ENCODE measurements around the gene TNFRSF8. TPM values are rescaled to one million over a fixed set of nuclear protein-coding genes. Genes with fewer than 3 reads are reported as not detected.

Gene TNFRSF8
- total and polyA plus RNA-seq, 7 donors = 0.68 to 1.8 (median 0.87) TPM; not detected in 1

DNA sequence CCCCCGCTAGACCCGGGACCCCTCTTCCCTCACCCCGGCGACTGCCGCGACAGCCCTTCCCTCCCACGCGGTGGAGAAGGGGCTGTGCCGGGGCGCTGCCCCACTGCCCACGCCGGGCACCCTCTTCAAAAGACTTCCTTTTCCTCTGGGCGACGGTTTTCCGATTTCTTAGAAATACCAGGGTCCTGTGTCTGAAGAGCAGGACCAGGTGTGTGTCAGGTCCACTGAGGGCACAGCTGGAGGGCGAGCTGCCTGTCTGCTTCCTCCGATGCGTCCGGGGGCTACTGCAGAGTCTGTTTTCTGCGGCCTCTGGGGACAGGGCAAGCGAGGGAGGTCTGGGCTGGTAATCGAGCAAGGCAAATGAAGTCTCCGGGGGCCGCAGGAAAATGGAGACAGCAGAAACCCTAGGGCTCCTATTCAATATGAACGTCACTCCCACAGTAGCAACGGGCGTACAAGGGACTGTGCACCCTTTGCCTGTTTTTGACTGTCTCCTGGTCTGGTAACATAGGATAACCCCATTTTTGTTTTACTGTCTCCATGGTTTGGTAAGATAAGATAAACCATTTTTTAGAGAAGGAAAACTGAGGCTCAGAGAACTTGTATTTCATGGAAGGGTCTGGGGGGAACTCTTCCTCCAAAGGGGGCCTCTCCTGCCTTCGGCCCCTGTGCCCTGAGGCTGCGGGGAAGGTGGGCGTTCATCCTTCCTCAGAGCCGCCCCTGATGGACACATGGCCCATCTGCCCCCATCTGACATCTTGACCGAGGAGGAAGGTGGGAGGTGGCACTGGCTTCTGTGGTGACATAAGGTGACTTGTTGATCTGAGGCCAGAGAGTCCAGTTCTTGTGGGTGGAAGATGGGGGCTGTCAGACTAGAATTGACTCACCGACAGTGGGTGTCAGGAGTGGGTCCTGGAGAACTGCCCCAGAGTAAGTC lies 104.7 kb downstream of the TNFRSF8 start:
- H3K9me3 ChIP-seq = no peaks in the 10 kb centered on the region
- 31 to 43% methylated on average over 33 of the region's 33 CpGs for WGBS, 2 donors
- peak overlapping the region; percentile 49 to 92 (median 62) for H3K4me3 ChIP-seq
- H3K27ac ChIP-seq = peak overlapping the region; percentile 72 to 83 (median 79)
- H3K4me1 ChIP-seq = peaks cover 0 to 36% (median 11%) of the 10 kb centered on the region in 4 donors
- no peaks in the 10 kb centered on the region for H3K36me3 ChIP-seq
- DNase-seq = no peak
- intact Hi-C loops (cut with DNase I) = no loop called here
- peaks cover 0 to 28% (median 0%) of the 10 kb centered on the region in 3 donors for H3K27me3 ChIP-seq
- TF ChIP-seq, protein P1, sequence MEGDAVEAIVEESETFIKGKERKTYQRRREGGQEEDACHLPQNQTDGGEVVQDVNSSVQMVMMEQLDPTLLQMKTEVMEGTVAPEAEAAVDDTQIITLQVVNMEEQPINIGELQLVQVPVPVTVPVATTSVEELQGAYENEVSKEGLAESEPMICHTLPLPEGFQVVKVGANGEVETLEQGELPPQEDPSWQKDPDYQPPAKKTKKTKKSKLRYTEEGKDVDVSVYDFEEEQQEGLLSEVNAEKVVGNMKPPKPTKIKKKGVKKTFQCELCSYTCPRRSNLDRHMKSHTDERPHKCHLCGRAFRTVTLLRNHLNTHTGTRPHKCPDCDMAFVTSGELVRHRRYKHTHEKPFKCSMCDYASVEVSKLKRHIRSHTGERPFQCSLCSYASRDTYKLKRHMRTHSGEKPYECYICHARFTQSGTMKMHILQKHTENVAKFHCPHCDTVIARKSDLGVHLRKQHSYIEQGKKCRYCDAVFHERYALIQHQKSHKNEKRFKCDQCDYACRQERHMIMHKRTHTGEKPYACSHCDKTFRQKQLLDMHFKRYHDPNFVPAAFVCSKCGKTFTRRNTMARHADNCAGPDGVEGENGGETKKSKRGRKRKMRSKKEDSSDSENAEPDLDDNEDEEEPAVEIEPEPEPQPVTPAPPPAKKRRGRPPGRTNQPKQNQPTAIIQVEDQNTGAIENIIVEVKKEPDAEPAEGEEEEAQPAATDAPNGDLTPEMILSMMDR (IDR thresholded peaks at IDR 0.05) = no peak
- TF ChIP-seq POLR2AphosphoS5 (IDR thresholded peaks at IDR 0.05) (no peak), EP300 (IDR thresholded peaks at IDR 0.05) (no peak), POLR2A (IDR thresholded peaks at IDR 0.05) (no peak)

DNA sequence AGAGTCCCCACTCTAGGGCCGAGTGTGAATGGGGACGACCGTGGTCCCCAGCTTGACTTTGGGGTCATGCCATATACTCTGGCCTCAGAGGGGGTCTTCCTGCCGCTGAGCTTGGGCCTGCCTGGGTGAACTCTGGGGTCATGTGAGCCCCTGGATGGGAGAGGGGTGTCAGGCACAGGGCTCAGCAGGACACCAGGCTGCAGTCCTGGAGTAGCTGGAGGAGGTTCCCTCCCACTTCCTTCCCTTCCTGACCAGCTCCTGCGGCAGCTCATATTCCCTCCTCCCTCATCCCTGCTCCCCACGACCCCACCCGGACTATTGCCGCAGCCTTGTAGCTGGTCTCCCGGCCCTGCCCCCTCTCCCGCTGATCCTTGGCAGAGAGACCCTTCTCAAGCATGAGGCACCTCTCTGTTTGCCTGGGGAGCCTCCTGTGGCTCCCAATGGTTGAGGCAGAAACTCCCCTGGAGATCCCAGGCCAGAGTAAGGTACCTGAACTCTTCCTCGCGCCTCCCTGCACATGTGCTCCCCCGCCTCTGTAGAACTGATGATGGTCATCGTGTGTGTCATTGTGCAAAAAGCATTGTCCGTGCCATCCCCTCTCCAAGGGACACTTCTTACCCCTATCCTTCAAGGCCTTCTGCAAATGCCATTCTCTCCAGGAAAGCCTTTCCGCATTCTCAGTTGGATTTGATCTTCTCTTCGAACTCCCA lies 105.5 kb downstream of the TNFRSF8 start:
- Histone ChIP-seq H3K4me3 (peak overlapping the region; percentile 49 to 92 (median 62)), H3K4me1 (peaks cover 0 to 35% (median 11%) of the 10 kb centered on the region in 4 donors), H3K27ac (peak overlapping the region; percentile 72 to 83 (median 79))

DNA sequence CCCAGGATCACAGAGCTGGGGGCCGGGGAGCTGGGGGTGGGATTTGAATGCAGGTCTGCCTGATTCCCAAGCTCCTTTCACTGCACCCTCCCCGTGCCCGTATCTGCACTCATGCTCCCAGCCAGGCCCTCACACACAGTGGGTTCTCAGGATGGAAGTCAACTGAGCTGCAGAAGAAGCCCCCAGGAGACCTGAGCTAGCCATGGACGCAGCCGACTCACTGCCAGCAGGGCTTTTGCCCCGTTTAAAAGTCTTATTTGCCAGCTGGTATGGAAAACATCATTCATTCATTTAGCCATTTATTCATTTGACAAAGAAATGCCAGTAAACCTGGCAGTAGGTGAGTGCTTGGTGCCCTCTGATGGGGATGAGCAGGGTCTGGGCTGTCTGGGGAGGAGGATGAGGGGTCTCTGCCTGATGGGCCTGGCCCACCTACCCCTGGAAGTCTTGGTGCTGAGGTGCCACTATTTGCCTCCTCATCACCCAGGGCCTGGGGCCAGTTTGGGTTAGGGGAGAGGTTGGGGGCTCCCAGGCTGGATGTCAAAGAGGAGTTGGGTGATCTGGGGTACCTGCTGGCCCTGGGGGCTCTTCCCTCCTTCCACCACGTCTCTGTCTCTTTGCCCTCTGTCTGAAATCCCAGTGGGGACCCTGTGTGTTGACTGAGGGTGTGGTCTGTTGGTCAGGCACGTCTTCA lies 106.5 kb downstream of the TNFRSF8 start:
- Histone ChIP-seq H3K27ac (peak overlapping the region; percentile 4 to 81 (median 12)), H3K27me3 (peaks cover 0 to 28% (median 0%) of the 10 kb centered on the region in 3 donors), H3K4me3 (peak overlapping the region in 1 of 4 donors; percentile 72), H3K4me1 (peaks cover 0 to 37% (median 14%) of the 10 kb centered on the region in 4 donors), H3K36me3 (no peaks in the 10 kb centered on the region), H3K9me3 (no peaks in the 10 kb centered on the region)
- intact Hi-C loops (cut with DNase I) = no loop called here
- 76 to 79% methylated on average over 8 of the region's 8 CpGs for WGBS, 2 donors
- no peak for TF ChIP-seq POLR2A (IDR thresholded peaks at IDR 0.05)
- no peak for TF ChIP-seq POLR2AphosphoS5 (IDR thresholded peaks at IDR 0.05)
- TF ChIP-seq, protein P1 (IDR thresholded peaks at IDR 0.05) = no peak
- TF ChIP-seq EP300 (IDR thresholded peaks at IDR 0.05) = no peak
- no peak for DNase-seq

More for the DNA sequence above, 105.5 kb downstream of the TNFRSF8 start:
- intact Hi-C loops (cut with DNase I) = no loop called here
- 72% methylated on average over 17 of the region's 17 CpGs for WGBS, 2 donors
- TF ChIP-seq POLR2A (IDR thresholded peaks at IDR 0.05) (no peak), POLR2AphosphoS5 (IDR thresholded peaks at IDR 0.05) (peak in 1 of 4 donors; percentile 19)
- Histone ChIP-seq H3K36me3 (no peaks in the 10 kb centered on the region), H3K27me3 (peaks cover 0 to 28% (median 0%) of the 10 kb centered on the region in 3 donors), H3K9me3 (no peaks in the 10 kb centered on the region)
- DNase-seq = no peak

DNA sequence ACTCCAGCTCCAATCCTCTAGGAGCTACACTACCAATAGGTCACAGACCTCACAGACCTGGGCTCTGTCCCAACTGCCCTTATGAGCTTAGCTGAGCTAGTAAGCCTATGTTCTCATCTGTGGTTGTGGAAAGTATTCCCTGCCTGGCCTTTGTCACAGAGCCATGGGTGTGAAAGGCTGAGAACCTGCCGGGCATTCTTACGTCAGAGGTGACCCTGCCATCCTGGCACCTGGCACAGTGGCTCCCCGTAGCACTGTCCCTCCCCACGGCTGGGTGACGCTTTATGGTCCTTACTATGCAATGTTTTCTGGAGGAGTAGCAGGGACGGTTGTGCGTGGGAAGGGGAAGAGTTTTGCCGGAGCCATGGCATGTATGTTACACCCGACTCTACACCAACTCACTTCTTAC lies 107.2 kb downstream of the TNFRSF8 start:
- Histone ChIP-seq H3K36me3 (no peaks in the 10 kb centered on the region), H3K27ac (peak overlapping the region in 3 of 4 donors; percentile 4 to 81 (median 27)), H3K27me3 (peaks cover 0 to 28% (median 0%) of the 10 kb centered on the region in 3 donors), H3K9me3 (no peaks in the 10 kb centered on the region), H3K4me3 (no peak overlapping the region), H3K4me1 (peaks cover 0 to 39% (median 20%) of the 10 kb centered on the region in 4 donors)
- 66 to 86% methylated on average over 9 of the region's 9 CpGs for WGBS, 2 donors
- intact Hi-C loops (cut with DNase I) = no loop called here
- DNase-seq = no peak
- TF ChIP-seq, protein P1 (IDR thresholded peaks at IDR 0.05) = no peak
